ENCODE results near the gene TMEM167A.

TMEM167A gene

GRCh38 chr5:83076742-83077661 lies at the start of gene TMEM167A, which contains the start of gene XRCC4:
TSS of gene TMEM167A (minus strand) at chr5:83077394. CDS start at chr5:83077323, 71 bp downstream.
TSS of gene XRCC4 (plus strand) at chr5:83077547. CDS start at chr5:83104920, 27,373 bp downstream.
- DNase-seq: peak; percentile 94

- no peak for DNase-seq
These were observed 49.3 kb upstream of the TMEM167A start for GRCh38 chr5:83126501-83126900.

GRCh38 chr5:83125560-83125959 lies 48.4 kb upstream of the TMEM167A start:
- no peak for DNase-seq

- no peak for DNase-seq
These were observed 47.4 kb upstream of the TMEM167A start for GRCh38 chr5:83124593-83124992.

- DNase-seq: no peak
These were observed 41.8 kb upstream of the TMEM167A start for GRCh38 chr5:83118976-83119375.

GRCh38 chr5:83118471-83118870 lies 41.3 kb upstream of the TMEM167A start:
- DNase-seq: no peak

GRCh38 chr5:83115816-83116215 lies 38.6 kb upstream of the TMEM167A start:
- no peak for DNase-seq

GRCh38 chr5:83109380-83109779 lies 32.2 kb upstream of the TMEM167A start:
- no peak for DNase-seq

- no peak for DNase-seq
These were observed 30.7 kb upstream of the TMEM167A start for GRCh38 chr5:83107692-83108420.

GRCh38 chr5:83104021-83104420 lies 26.8 kb upstream of the TMEM167A start:
- DNase-seq: no peak

GRCh38 chr5:83102364-83102980 lies 25.3 kb upstream of the TMEM167A start:
- no peak for DNase-seq

GRCh38 chr5:83101514-83101913 lies 24.3 kb upstream of the TMEM167A start:
- DNase-seq: no peak

- no peak for DNase-seq
These were observed 22.3 kb upstream of the TMEM167A start for GRCh38 chr5:83099445-83099844.

GRCh38 chr5:83099001-83099400 lies 21.8 kb upstream of the TMEM167A start:
- no peak for DNase-seq

GRCh38 chr5:83097689-83098231 lies 20.6 kb upstream of the TMEM167A start:
- DNase-seq: no peak

GRCh38 chr5:83096660-83097339 lies 19.6 kb upstream of the TMEM167A start:
- DNase-seq: no peak

- DNase-seq: no peak
These were observed 18.9 kb upstream of the TMEM167A start for GRCh38 chr5:83095957-83096539.

- DNase-seq: no peak
These were observed 18.2 kb upstream of the TMEM167A start for GRCh38 chr5:83095163-83095956.

- no peak for DNase-seq
These were observed 16.5 kb upstream of the TMEM167A start for GRCh38 chr5:83093692-83094091.

GRCh38 chr5:83092619-83093018 lies 15.4 kb upstream of the TMEM167A start:
- no peak for DNase-seq

- DNase-seq: no peak
These were observed 13.0 kb upstream of the TMEM167A start for GRCh38 chr5:83090169-83090568.
